Ectodermal cell (in vitro differentiated cells): ENCODE measurements around the gene GPR25.

Source experiments
- H3K27ac ChIP-seq: 2 replicates; pipeline ENCODE4 v1.7.0; 2013; ENCODE audit warnings: mild to moderate bottlenecking, low read depth, low read length; ENCODE audit not compliant: insufficient read depth, poor library complexity, severe bottlenecking
- H3K27me3 ChIP-seq: 2 replicates; pipeline ENCODE4 v1.7.0; 2013; ENCODE audit warnings: mild to moderate bottlenecking, low read length; ENCODE audit not compliant: insufficient read depth, control insufficient read depth, poor library complexity, severe bottlenecking
- H3K36me3 ChIP-seq: one replicate; pipeline ENCODE4 v1.7.0; 2013; ENCODE audit warnings: low read length; ENCODE audit not compliant: control insufficient read depth, insufficient read depth
- H3K4me1 ChIP-seq: one replicate; pipeline ENCODE4 v1.7.0; 2013; ENCODE audit warnings: low read length; ENCODE audit not compliant: control insufficient read depth, insufficient read depth
- H3K4me3 ChIP-seq: 2 replicates; pipeline ENCODE4 v1.7.0; 2013; ENCODE audit warnings: low read depth, low read length, control low read depth; ENCODE audit not compliant: insufficient read depth
- H3K9me3 ChIP-seq: 2 replicates; pipeline ENCODE4 v1.7.0; 2013; ENCODE audit warnings: mild to moderate bottlenecking, low read length, moderate library complexity; ENCODE audit not compliant: control insufficient read depth
- WGBS, 2 experiments: methylation state at CpG; one replicate each; pipeline ENCODE4 v1.1.7; 2013; ENCODE audit warnings: missing lambda C conversion rate in 2 of 2; 5-methylcytosine and 5-hydroxymethylcytosine counted together

GPR25 gene

GRCh38 chr1:200892958-200893357 is 20.2 kb downstream of the GPR25 start:
- H3K27ac ChIP-seq, result no peak overlapping the region
- H3K9me3 ChIP-seq, result no peaks in the 10 kb centered on the region
- no peaks in the 10 kb centered on the region for H3K27me3 ChIP-seq
- no peaks in the 10 kb centered on the region for H3K36me3 ChIP-seq
- peaks cover 53% of the 10 kb centered on the region for H3K4me1 ChIP-seq
- peak overlapping the region; percentile 67 for H3K4me3 ChIP-seq

GRCh38 chr1:200893411-200893901 is 20.7 kb downstream of the GPR25 start:
- no peaks in the 10 kb centered on the region for H3K27me3 ChIP-seq
- H3K9me3 ChIP-seq, result no peaks in the 10 kb centered on the region
- peak overlapping the region; percentile 67 for H3K4me3 ChIP-seq
- H3K27ac ChIP-seq, result no peak overlapping the region
- 13 to 21% methylated on average over 6 of the region's 6 CpGs for WGBS, 2 experiments
- no peaks in the 10 kb centered on the region for H3K36me3 ChIP-seq
- H3K4me1 ChIP-seq, result peaks cover 49% of the 10 kb centered on the region

- Histone ChIP-seq H3K4me3 (peak within 1 kb of the TSS; percentile 67), H3K9me3 (no peaks in the 10 kb centered on the region), H3K36me3 (peaks cover 11% of the 10 kb centered on the region), H3K4me1 (peaks cover 45% of the 10 kb centered on the region), H3K27ac (no peak within 1 kb of the TSS), H3K27me3 (no peaks in the 10 kb centered on the region)
- 80 to 81% methylated on average over 15 of the region's 15 CpGs for WGBS, 2 experiments
These were observed 22.1 kb downstream of the GPR25 start, which contains the start of gene INAVA for GRCh38 chr1:200894712-200895442. TSS of gene INAVA (plus strand) at chr1:200894900. CDS start at chr1:200898401, 3,501 bp downstream.

DNA sequence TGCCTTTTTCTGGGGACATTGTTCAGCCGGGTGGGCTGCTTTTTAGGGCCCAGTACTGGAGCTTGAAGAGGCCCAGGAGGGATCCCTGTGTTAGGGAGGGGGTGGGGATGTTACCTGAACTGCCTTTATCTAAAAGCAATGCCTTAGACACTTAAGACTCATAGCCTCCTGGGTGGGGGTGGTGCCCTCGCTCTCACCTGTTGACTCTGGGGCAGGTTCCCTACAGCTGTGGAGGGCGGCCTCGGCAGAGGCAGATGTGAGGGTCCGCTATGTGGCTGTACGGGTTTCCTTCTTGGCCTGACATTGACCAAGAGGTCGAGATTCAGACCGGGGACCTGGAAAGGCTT is 22.6 kb downstream of the GPR25 start:
- 93% methylated on average over 8 of the region's 8 CpGs for whole genome bisulfite sequencing, 2 experiments

DNA sequence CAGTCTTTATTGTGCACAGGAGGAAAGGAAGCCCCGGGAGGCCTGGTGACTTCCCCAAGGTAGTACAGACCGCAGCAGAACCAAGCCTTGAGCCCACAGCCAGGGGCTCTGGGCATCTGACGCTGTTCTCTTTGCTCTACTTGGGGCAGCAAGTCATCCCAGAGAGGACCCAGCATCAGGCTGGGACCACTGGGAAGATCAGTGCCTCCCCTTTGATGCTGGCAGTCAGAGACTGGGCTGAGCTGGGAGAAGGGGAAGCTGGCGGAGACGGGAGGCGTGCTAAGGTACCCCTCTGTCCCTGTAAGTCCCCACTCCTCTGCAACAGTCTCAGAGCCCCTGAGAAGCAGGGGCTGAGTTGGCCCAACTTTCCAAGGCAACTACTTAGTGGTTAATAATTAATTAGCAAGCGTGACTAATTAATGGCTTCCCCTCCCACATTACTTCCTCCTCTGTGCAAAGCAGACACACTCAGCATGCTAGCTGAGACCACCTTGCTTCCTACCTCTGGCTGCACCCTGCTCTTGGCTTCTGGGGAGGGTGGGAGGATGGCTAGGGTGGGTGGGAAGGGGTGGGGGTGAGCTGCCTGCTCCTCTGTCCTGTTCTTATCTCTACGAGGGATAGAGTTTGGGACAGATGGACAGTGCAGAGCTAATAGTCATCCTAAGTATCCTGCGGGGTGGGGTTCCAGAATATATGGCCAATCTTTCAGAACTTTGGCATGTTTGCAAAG is 23.2 kb downstream of the GPR25 start:
- peaks cover 21% of the 10 kb centered on the region for H3K36me3 ChIP-seq
- 87 to 88% methylated on average over 8 to 9 of the region's 9 CpGs for WGBS, 2 experiments

More for the DNA sequence above, 22.6 kb downstream of the GPR25 start:
- peaks cover 45% of the 10 kb centered on the region for H3K4me1 ChIP-seq
- H3K4me3 ChIP-seq, result no peak overlapping the region
- H3K27ac ChIP-seq, result no peak overlapping the region
- H3K27me3 ChIP-seq, result no peaks in the 10 kb centered on the region
- no peaks in the 10 kb centered on the region for H3K9me3 ChIP-seq
- H3K36me3 ChIP-seq, result peaks cover 16% of the 10 kb centered on the region

DNA sequence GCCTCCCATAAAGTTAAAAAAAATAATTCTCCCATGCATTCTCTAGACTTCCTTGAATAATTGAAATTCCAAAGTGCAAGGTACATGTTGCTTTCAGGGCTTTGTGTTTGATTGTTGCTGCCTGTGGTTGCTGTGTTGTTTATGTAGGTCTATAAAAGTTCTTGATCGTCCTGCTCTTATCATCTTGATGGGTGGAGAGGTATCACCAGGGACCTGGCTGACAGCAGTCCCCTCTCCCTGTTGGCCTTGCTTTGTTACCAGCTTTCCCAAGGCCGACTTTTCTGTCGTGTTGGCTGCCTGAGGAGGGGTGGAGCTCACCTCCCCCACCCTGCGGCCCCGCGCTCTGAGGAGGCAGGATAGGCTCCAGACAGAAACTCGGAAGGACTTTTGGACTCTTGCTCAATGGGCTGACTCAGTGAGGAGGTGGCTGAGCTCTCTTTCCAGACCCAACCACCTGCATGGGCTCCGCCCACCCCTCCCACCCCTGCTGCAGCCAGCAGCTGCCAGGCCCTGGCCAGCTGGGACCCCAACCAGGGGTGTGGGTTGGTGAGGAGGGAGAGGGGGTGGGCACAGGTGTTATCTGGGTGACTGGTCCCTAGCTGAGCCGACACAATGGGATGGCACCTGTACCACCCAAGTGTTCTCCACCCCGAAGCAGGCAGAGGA is 23.9 kb downstream of the GPR25 start:
- Histone ChIP-seq H3K36me3 (peaks cover 28% of the 10 kb centered on the region), H3K27me3 (no peaks in the 10 kb centered on the region), H3K4me1 (peaks cover 45% of the 10 kb centered on the region), H3K9me3 (no peaks in the 10 kb centered on the region), H3K4me3 (no peak overlapping the region), H3K27ac (no peak overlapping the region)
- WGBS, 2 experiments, result 70 to 72% methylated on average over 10 of the region's 10 CpGs

More for the DNA sequence above, 23.2 kb downstream of the GPR25 start:
- Histone ChIP-seq H3K9me3 (no peaks in the 10 kb centered on the region), H3K27me3 (no peaks in the 10 kb centered on the region), H3K4me3 (no peak overlapping the region), H3K27ac (no peak overlapping the region), H3K4me1 (peaks cover 45% of the 10 kb centered on the region)

DNA sequence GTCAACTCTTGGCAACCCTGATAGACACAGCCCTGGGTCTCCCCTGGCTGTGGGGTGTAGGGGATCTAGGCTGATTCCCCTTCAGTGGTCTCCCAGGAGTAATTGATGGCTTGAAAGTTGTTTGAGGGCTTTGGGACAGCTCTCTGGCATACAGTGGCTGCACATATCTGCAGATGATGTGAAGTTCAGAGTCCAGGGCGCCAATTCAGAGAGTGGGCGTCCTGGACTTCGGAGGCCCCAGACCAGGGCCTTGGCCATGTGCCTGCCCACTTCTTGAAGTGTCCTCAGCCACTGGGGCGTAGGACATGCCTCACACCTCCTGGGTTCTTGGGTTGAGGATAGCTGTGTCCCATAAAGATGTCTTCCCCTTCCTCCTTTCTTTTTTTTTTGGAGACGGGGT is 24.5 kb downstream of the GPR25 start:
- H3K4me1 ChIP-seq, result peaks cover 44% of the 10 kb centered on the region
- no peak overlapping the region for H3K27ac ChIP-seq
- peaks cover 34% of the 10 kb centered on the region for H3K36me3 ChIP-seq
- WGBS, 2 experiments, result 95% methylated on average over 5 of the region's 5 CpGs
- no peaks in the 10 kb centered on the region for H3K9me3 ChIP-seq
- H3K27me3 ChIP-seq, result no peaks in the 10 kb centered on the region
- H3K4me3 ChIP-seq, result no peak overlapping the region

DNA sequence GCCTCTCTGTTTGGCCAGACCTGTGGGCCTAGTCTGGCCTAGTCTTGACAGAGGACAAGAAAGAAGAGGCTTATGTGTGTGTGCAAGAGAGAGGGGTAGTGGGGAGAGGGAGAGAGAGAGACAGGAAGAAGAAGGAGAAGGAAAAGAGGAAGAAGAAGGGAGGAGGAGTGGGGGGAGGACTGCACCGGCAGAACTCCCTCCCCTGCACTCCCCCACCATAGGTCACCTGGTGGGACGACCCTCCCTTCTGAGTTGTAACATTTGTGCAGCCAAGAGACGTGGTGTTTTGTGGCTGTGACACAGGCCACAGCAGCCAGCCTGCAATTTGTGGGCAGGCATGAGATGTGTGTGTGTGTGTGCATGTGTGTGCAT is 26.2 kb downstream of the GPR25 start:
- Histone ChIP-seq H3K27ac (no peak overlapping the region), H3K9me3 (no peaks in the 10 kb centered on the region), H3K27me3 (no peaks in the 10 kb centered on the region), H3K36me3 (peaks cover 41% of the 10 kb centered on the region), H3K4me1 (peaks cover 27% of the 10 kb centered on the region), H3K4me3 (no peak overlapping the region)
- WGBS, 2 experiments, result 85 to 94% methylated on average over 3 of the region's 3 CpGs

DNA sequence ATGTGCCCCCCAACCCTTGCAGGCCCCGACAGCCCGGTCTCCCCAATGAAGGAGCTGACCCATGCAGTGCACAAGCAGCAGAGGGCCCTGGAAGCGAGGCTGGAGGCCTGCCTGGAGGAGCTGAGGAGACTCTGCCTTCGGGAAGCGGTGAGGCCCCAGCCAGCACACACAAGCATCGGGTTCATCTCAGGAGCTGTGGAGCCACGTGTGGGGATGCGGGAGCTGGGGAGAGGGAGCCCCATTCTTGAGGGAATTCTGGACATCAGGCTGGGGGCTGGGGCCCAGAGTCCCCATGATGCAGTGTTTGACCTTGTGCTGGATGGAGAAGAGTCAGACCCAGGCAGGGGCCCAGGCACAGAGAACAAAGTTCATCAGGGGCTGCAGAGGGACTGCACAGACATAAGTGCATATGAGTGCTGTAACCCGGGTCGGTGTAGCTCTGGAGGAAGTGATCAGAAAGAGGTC is 26.7 kb downstream of the GPR25 start:
- peaks cover 43% of the 10 kb centered on the region for H3K36me3 ChIP-seq
- 94 to 97% methylated on average over 10 of the region's 10 CpGs for WGBS, 2 experiments
- H3K9me3 ChIP-seq, result no peaks in the 10 kb centered on the region
- peaks cover 22% of the 10 kb centered on the region for H3K4me1 ChIP-seq
- H3K27ac ChIP-seq, result no peak overlapping the region
- no peak overlapping the region for H3K4me3 ChIP-seq
- no peaks in the 10 kb centered on the region for H3K27me3 ChIP-seq
